Osteocyte (in vitro differentiated cells): ENCODE data around the gene AKR1D1. TPM values are rescaled to one million over a fixed set of nuclear protein-coding genes. Genes with fewer than 3 reads are reported as not detected.

Source experiments
- DNase-seq: peaks from one replicate; pipeline ENCODE4 v3.0.0; 2021; ENCODE audit warnings: mixed read lengths; ENCODE audit not compliant: unreplicated experiment; ENCODE audit errors: extremely low spot score
- H3K27ac Mint-ChIP-seq: one replicate; pipeline ENCODE4 v1.8.0; 2021; ENCODE audit warnings: mild to moderate bottlenecking, mixed read lengths; ENCODE audit not compliant: unreplicated experiment
- H3K27me3 Mint-ChIP-seq: one replicate; pipeline ENCODE4 v1.8.0; 2021; ENCODE audit warnings: mixed read lengths; ENCODE audit not compliant: unreplicated experiment
- H3K36me3 Mint-ChIP-seq: one replicate; pipeline ENCODE4 v1.8.0; 2021; ENCODE audit warnings: mixed read lengths; ENCODE audit not compliant: unreplicated experiment
- H3K4me1 Mint-ChIP-seq: one replicate; pipeline ENCODE4 v1.8.0; 2021; ENCODE audit warnings: mixed read lengths; ENCODE audit not compliant: unreplicated experiment
- H3K4me3 Mint-ChIP-seq: one replicate; pipeline ENCODE4 v1.8.0; 2021; ENCODE audit warnings: mild to moderate bottlenecking, moderate library complexity, mixed read lengths; ENCODE audit not compliant: unreplicated experiment
- H3K9me3 Mint-ChIP-seq: one replicate; pipeline ENCODE4 v1.8.0; 2021; ENCODE audit warnings: mixed read lengths; ENCODE audit not compliant: unreplicated experiment
- total RNA-seq: library from RNA; stranded (reverse); gene quantifications from 2 replicates; pipeline ENCODE4 v1.2.1, GENCODE V29; 2021
- TF ChIP-seq, protein P1 (sequence below): fragments of 200-600 bp; sonication (generic); IDR thresholded peaks from 2 replicates; pipeline ENCODE4 v1.5.0; 2021; ENCODE audit warnings: antibody characterized with exemption, mild to moderate bottlenecking, moderate library complexity

Gene AKR1D1
- total RNA-seq, 1 donor from 2014 or later, result not detected

GRCh38 chr7:138157702-138158101, 81.4 kb downstream of the AKR1D1 start:
- DNase-seq, result no peak
- no peak overlapping the region for H3K4me3 Mint-ChIP-seq
- H3K27me3 Mint-ChIP-seq, result no peaks in the 10 kb centered on the region
- no peaks in the 10 kb centered on the region for H3K9me3 Mint-ChIP-seq
- H3K27ac Mint-ChIP-seq, result no peak overlapping the region
- TF ChIP-seq, protein P1, sequence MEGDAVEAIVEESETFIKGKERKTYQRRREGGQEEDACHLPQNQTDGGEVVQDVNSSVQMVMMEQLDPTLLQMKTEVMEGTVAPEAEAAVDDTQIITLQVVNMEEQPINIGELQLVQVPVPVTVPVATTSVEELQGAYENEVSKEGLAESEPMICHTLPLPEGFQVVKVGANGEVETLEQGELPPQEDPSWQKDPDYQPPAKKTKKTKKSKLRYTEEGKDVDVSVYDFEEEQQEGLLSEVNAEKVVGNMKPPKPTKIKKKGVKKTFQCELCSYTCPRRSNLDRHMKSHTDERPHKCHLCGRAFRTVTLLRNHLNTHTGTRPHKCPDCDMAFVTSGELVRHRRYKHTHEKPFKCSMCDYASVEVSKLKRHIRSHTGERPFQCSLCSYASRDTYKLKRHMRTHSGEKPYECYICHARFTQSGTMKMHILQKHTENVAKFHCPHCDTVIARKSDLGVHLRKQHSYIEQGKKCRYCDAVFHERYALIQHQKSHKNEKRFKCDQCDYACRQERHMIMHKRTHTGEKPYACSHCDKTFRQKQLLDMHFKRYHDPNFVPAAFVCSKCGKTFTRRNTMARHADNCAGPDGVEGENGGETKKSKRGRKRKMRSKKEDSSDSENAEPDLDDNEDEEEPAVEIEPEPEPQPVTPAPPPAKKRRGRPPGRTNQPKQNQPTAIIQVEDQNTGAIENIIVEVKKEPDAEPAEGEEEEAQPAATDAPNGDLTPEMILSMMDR, result no peak
- peaks cover 9% of the 10 kb centered on the region for H3K4me1 Mint-ChIP-seq
- no peaks in the 10 kb centered on the region for H3K36me3 Mint-ChIP-seq

- TF ChIP-seq, protein P1, result no peak
- H3K27ac Mint-ChIP-seq, result no peak overlapping the region
- no peaks in the 10 kb centered on the region for H3K27me3 Mint-ChIP-seq
- no peak for DNase-seq
- H3K4me3 Mint-ChIP-seq, result no peak overlapping the region
- H3K4me1 Mint-ChIP-seq, result peaks cover 9% of the 10 kb centered on the region
- H3K9me3 Mint-ChIP-seq, result peaks cover under 1% of the 10 kb centered on the region
- peaks cover under 1% of the 10 kb centered on the region for H3K36me3 Mint-ChIP-seq
These were observed 82.7 kb downstream of the AKR1D1 start for GRCh38 chr7:138158739-138159528.

DNA sequence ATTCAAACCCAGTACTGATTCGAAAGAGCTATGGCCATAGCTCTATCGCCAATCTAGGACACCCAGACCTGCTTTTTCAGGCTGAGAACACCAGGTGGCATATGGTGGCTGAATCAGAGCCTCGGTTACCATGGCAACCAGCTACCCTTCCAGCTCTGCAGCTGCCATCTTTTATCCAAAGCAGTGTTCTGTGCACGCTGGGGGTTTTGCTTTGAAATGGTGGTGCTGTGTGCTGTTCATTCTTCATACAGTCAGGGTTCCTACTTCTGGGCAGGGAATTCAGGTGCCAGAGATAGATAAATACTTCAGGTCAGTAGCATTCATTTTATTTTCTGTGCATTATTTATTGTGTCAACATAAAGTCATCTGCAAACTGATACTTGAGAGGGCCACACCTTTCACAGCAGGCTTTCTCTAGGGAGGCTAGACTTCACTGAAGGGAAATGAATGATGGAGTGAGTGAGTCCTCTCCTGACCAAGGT, 85.4 kb downstream of the AKR1D1 start:
- Mint-ChIP-seq H3K4me1 (peaks cover 9% of the 10 kb centered on the region), H3K9me3 (peaks cover 10% of the 10 kb centered on the region), H3K4me3 (no peak overlapping the region), H3K36me3 (peaks cover 3% of the 10 kb centered on the region), H3K27ac (no peak overlapping the region), H3K27me3 (no peaks in the 10 kb centered on the region)
- DNase-seq, result peak; percentile 92
- TF ChIP-seq, protein P1, result peak; percentile 84

DNA sequence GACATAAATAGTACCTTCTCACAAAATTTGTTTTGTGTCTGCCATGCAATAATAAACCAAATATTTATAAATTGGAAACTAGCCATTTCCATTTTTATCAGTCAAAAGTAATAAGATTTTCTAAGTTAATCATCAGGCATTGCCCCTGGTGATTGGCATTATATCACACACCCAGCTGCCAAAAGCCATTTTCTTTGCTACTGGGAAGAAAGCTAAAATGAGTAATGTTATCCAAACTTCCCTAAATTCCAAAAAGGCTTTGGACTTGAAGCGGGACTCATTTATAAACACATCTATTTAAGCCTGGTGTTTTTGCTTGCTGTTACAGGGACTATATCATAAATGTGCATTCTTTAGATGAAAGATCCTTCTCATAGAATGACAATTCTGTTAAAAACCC, 86.0 kb downstream of the AKR1D1 start:
- Mint-ChIP-seq H3K27ac (peak overlapping the region; percentile 31), H3K27me3 (no peaks in the 10 kb centered on the region), H3K4me1 (peaks cover 9% of the 10 kb centered on the region), H3K9me3 (peaks cover 10% of the 10 kb centered on the region), H3K4me3 (no peak overlapping the region), H3K36me3 (peaks cover 3% of the 10 kb centered on the region)
- no peak for DNase-seq
- TF ChIP-seq, protein P1, result no peak

GRCh38 chr7:138163800-138164199, 87.5 kb downstream of the AKR1D1 start:
- TF ChIP-seq, protein P1, result no peak
- no peaks in the 10 kb centered on the region for H3K27me3 Mint-ChIP-seq
- H3K27ac Mint-ChIP-seq, result no peak overlapping the region
- peaks cover 10% of the 10 kb centered on the region for H3K9me3 Mint-ChIP-seq
- H3K4me3 Mint-ChIP-seq, result no peak overlapping the region
- peaks cover 9% of the 10 kb centered on the region for H3K4me1 Mint-ChIP-seq
- no peak for DNase-seq
- H3K36me3 Mint-ChIP-seq, result peaks cover 3% of the 10 kb centered on the region
